K562 (cell line): ENCODE results near the gene EVC. TPM values are rescaled to one million over a fixed set of nuclear protein-coding genes. Genes with fewer than 3 reads are reported as not detected.
A peak's percentile ranks its signal among the peaks of the same experiment; 100 is the strongest.

Source experiments
- ATAC-seq: fragments of 200-7000 bp; cut with Tn5 transposase; 3 replicates; pipeline ENCODE4 v1.9.1; 2020; ENCODE audit warnings: moderate library complexity
- BruUV-seq: library from RNA; stranded (reverse); fragments of 400-500 nt; replicated peaks from 2 replicates; lab custom pipeline; 2021; lab: Mats Ljungman, UMichigan
- CTCF ChIA-PET: fragments of 300-600 bp; formaldehyde crosslinking; extraction: SDS; loops from one replicate; lab custom pipeline; 2021; ENCODE audit warnings: low intra/inter-chr PET ratio; lab: Yijun Ruan, JAX
- POLR2A ChIA-PET: fragments of 300-600, 350-650 bp; sonication (Branson Sonifier 250); formaldehyde crosslinking; extraction: SDS; loops from one replicate; lab custom pipeline; 2021; ENCODE audit warnings: antibody characterized with exemption, inconsistent platforms; lab: Yijun Ruan, JAX
- DNase-seq, 4 experiments: peaks; one replicate each; pipeline versions ENCODE4 v3.0.0 to v3.0.0-alpha.2; 2011 to 2018; ENCODE audit warnings: low spot score in 3 of 4, mixed read lengths in 3 of 4; ENCODE audit errors: extremely low read depth in 1 of 4
- FAIRE-seq: peaks from 2 replicates; lab custom pipeline; 2011; peaks lifted over from hg19 to GRCh38; lab: Jason Lieb, UNC
- H2AFZ ChIP-seq: 2 replicates; pipeline ENCODE4 v1.6.0; 2011; ENCODE audit warnings: low read depth, low read length, control low read depth, inconsistent platforms
- H3K27ac ChIP-seq: fragments of 200-600 bp; 3 replicates; pipeline ENCODE4 v1.8.0; 2011; ENCODE audit warnings: low read depth, mild to moderate bottlenecking, control low read depth, inconsistent platforms, low read length, moderate library complexity, mixed read lengths; ENCODE audit errors: extremely low read depth
- H3K27me3 ChIP-seq, 2 experiments: fragments of 300-600 bp in 1 of 2; 2 replicates in 1 of 2; 3 replicates in 1 of 2; pipeline versions ENCODE4 v1.6.0 to v1.8.0; 2011; ENCODE audit warnings: inconsistent platforms in 2 of 2, low read length in 2 of 2, mild to moderate bottlenecking in 1 of 2, mixed read lengths in 1 of 2, moderate library complexity in 1 of 2; ENCODE audit not compliant: control insufficient read depth in 2 of 2, insufficient read depth in 2 of 2
- H3K36me3 ChIP-seq: fragments of 300-600 bp; 3 replicates; pipeline ENCODE4 v1.8.0; 2011; ENCODE audit warnings: mild to moderate bottlenecking, low read length, inconsistent platforms; ENCODE audit not compliant: control insufficient read depth, insufficient read depth
- H3K4me1 ChIP-seq, 2 experiments: fragments of 200-600 bp in 1 of 2; replicated peaks in 1 of 2; 2 replicates in 1 of 2; 3 replicates in 1 of 2; pipeline versions ENCODE4 v1.5.1 to v1.8.0; 2011; ENCODE audit warnings: inconsistent platforms in 2 of 2, low read length in 2 of 2, mild to moderate bottlenecking in 1 of 2, mixed read lengths in 1 of 2, moderate library complexity in 1 of 2; ENCODE audit not compliant: control insufficient read depth in 2 of 2, insufficient read depth in 2 of 2
- H3K4me2 ChIP-seq: 2 replicates; pipeline ENCODE4 v1.6.1; 2011; ENCODE audit warnings: low read length, control low read depth, inconsistent platforms, mixed read lengths; ENCODE audit not compliant: insufficient read depth
- H3K4me3 ChIP-seq: fragments of 200-600 bp; sonication (generic), shearing (Covaris generic); 2 replicates; pipeline ENCODE4 v1.5.1; 2016; ENCODE audit warnings: control low read depth, inconsistent platforms
- H3K79me2 ChIP-seq: fragments of 200-600 bp; 3 replicates; pipeline ENCODE4 v1.8.0; 2011; ENCODE audit warnings: low read length, inconsistent platforms; ENCODE audit not compliant: control insufficient read depth, insufficient read depth
- H3K9ac ChIP-seq, 2 experiments: 2 replicates each; pipeline versions ENCODE4 v1.6.0 to v1.6.1; 2011; ENCODE audit warnings: low read depth in 2 of 2, low read length in 2 of 2, control low read depth in 1 of 2, inconsistent platforms in 1 of 2, mild to moderate bottlenecking in 1 of 2, mixed read lengths in 1 of 2; ENCODE audit not compliant: insufficient read depth in 1 of 2
- H3K9me1 ChIP-seq: one replicate; pipeline ENCODE4 v1.6.0; 2011; ENCODE audit warnings: inconsistent platforms, mild to moderate bottlenecking, low read length, moderate library complexity; ENCODE audit not compliant: control insufficient read depth, insufficient read depth
- H3K9me3 ChIP-seq: replicated peaks from 2 replicates; pipeline ENCODE4 v1.5.1; 2011; ENCODE audit warnings: low read depth, low read length, inconsistent platforms; ENCODE audit not compliant: control insufficient read depth, insufficient read depth
- H4K20me1 ChIP-seq: replicated peaks from 2 replicates; pipeline ENCODE4 v1.6.1; 2011; ENCODE audit warnings: low read length, inconsistent platforms, mixed read lengths; ENCODE audit not compliant: control insufficient read depth, insufficient read depth
- CAMTA2 ChIP-seq: fragments of 250-450 bp; sonication (Bioruptor Pico); conservative IDR thresholded peaks from 2 replicates; pipeline ENCODE4 v1.5.1; 2022
- FOSL1 ChIP-seq: fragments of 200-800 bp; sonication (Bioruptor generic); conservative IDR thresholded peaks from 2 replicates; pipeline ENCODE4 v1.6.1; 2016; ENCODE audit warnings: missing genetic modification characterization, missing compliant biosample characterization
- RBM25 ChIP-seq: fragments of 200-400 bp; formaldehyde crosslinking; IDR thresholded peaks from 2 replicates; pipeline ENCODE4 v1.6.1; 2018; ENCODE audit warnings: low read length, low read depth, moderate library complexity; ENCODE audit not compliant: severe bottlenecking
- REST ChIP-seq, 2 experiments: fragments of 450-650 bp; formaldehyde crosslinking in 1 of 2; IDR thresholded peaks; 2 replicates each; pipeline versions ENCODE4 v1.4.0 to v1.6.1; 2014 to 2020; ENCODE audit warnings: mild to moderate bottlenecking in 2 of 2, borderline replicate concordance in 1 of 2, low read depth in 1 of 2
- WGBS: fragments of 100-300 bp; shearing (Covaris generic); methylation state at CpG from one replicate; pipeline ENCODE4 v1.1.6; 2016; ENCODE audit warnings: low coverage, mixed read lengths; ENCODE audit not compliant: insufficient coverage; ENCODE audit errors: missing lambda C conversion rate; 5-methylcytosine and 5-hydroxymethylcytosine counted together
- in situ Hi-C: fragments of 300-500 bp; cut with MboI; formaldehyde crosslinking; loops from 4 replicates; pipeline ENCODE4 v1.15.0; 2018; ENCODE audit warnings: inconsistent platforms, mixed read lengths
- intact Hi-C: fragments of 100-400 bp; cut with micrococcal nuclease; formaldehyde crosslinking; loops from 2 replicates; pipeline ENCODE4 v1.14.2; 2022
- polyA plus RNA-seq, 8 experiments: library from polyadenylated mRNA; depleted of rRNA in 4 of 8; stranded (reverse) in 5 of 8; unstranded in 3 of 8; fragments of >200 nt; fragmentation: Nextera tagmentation in 2 of 8; fragmentation: Illumina TruSeq in 1 of 8; extraction: Ambion mirVana in 2 of 8; extraction: Trizol in 1 of 8; gene quantifications; 2 replicates each; pipeline versions ENCODE4 v1.2.1 to v1.2.3, GENCODE V29; 2011 to 2014; ENCODE audit warnings: inconsistent platforms in 1 of 8, missing spikeins in 1 of 8
- total RNA-seq, 7 experiments: library from RNA; depleted of rRNA in 6 of 7; stranded (reverse); fragments of >200 nt in 6 of 7; fragmentation: Illumina TruSeq in 2 of 7; extraction: Trizol in 2 of 7; gene quantifications; 2 replicates each; pipeline versions ENCODE4 v1.2.1 to v1.2.3, GENCODE V29; 2011 to 2021; ENCODE audit warnings: low replicate concordance in 1 of 7

The EVC gene
- total and polyA plus RNA-seq, 9 of the 15 experiments (the other 6 are each of a cell fraction or from before 2014, with no cell fraction given), result 0.03 to 3.2 (median 1.1) TPM

- WGBS, result 26% methylated on average over 12 of the region's 13 CpGs
- H3K4me3 ChIP-seq, result no peak overlapping the region
- DNase-seq (no peak), ATAC-seq (no peak), FAIRE-seq (no peak)
- H3K4me1 ChIP-seq, result no peaks in the 10 kb centered on the region
- H3K9me1 ChIP-seq, result no peaks in the 10 kb centered on the region
- H3K79me2 ChIP-seq, result no peaks in the 10 kb centered on the region
- TF ChIP-seq CAMTA2, result no peak
- peak; percentile 28 for TF ChIP-seq RBM25
- TF ChIP-seq FOSL1 (tag), result no peak
- peak; percentile 49; the same call in 1 of the 2 replicates for TF ChIP-seq REST (IDR thresholded peaks at IDR 0.05; ENCODE audit: borderline replicate concordance)
- no peak for TF ChIP-seq REST (CRISPR knock-in tag; IDR thresholded peaks at IDR 0.05; ENCODE audit: low read depth)
- no peak overlapping the region for H3K4me2 ChIP-seq
- no peak overlapping the region for H3K9ac ChIP-seq
- in situ Hi-C loops (loop anchor here (10.0 kb wide), 1 partner anchor 399 kb away; no protein-coding TSS in a partner anchor), intact Hi-C loops (no loop called here)
- no peaks in the 10 kb centered on the region for H3K36me3 ChIP-seq
- H2AFZ ChIP-seq, result no peak overlapping the region
- H3K27ac ChIP-seq, result no peak overlapping the region
- no peaks in the 10 kb centered on the region for H3K9me3 ChIP-seq
- H4K20me1 ChIP-seq, result no peaks in the 10 kb centered on the region
- ChIA-PET CTCF (no interaction called here), POLR2A (interaction anchor here (0.6 kb wide), 1 partner anchor 17 kb away, joined by 3 read pairs; no protein-coding TSS in a partner anchor)
- no TSS peak for BruUV-seq
- peaks cover 0 to 1% of the 10 kb centered on the region in 2 experiments; a peak in 1 of 5 replicates for H3K27me3 ChIP-seq
Observed at GRCh38 chr4:5793514-5793913, 82.5 kb downstream of the EVC start.
